BLaER1 (cell line): ENCODE data around the gene U2SURP.
"Not testable (repeated sequence)": the region's sequence is repeated elsewhere in the genome, so short reads cannot be mapped to it uniquely, and the experiment has no call there.

Source experiments
- H3K27ac ChIP-seq: shearing (Covaris generic); formaldehyde crosslinking; 2 replicates; pipeline ENCODE4 v1.8.1; 2022
- H3K27me3 ChIP-seq: shearing (Covaris generic); formaldehyde crosslinking; 2 replicates; pipeline ENCODE4 v1.8.1; 2022
- H3K36me3 ChIP-seq: shearing (Covaris generic); formaldehyde crosslinking; 2 replicates; pipeline ENCODE4 v1.8.1; 2022
- H3K4me1 ChIP-seq: shearing (Covaris generic); formaldehyde crosslinking; 2 replicates; pipeline ENCODE4 v1.8.1; 2022
- H3K4me2 ChIP-seq: shearing (Covaris generic); formaldehyde crosslinking; 2 replicates; pipeline ENCODE4 v1.8.1; 2022
- H3K4me3 ChIP-seq: shearing (Covaris generic); formaldehyde crosslinking; 2 replicates; pipeline ENCODE4 v1.8.1; 2022
- H3K9ac ChIP-seq: shearing (Covaris generic); formaldehyde crosslinking; 2 replicates; pipeline ENCODE4 v1.8.1; 2022
- H3K9me3 ChIP-seq: shearing (Covaris generic); formaldehyde crosslinking; 2 replicates; pipeline ENCODE4 v1.8.1; 2022
- H4K20me1 ChIP-seq: shearing (Covaris generic); formaldehyde crosslinking; 2 replicates; pipeline ENCODE4 v1.8.1; 2022
- Cebpa-rat ChIP-seq: shearing (Covaris generic); IDR thresholded peaks from 2 replicates; pipeline ENCODE4 v1.8.1; 2022

The U2SURP gene

GRCh38 chr3:143004823-143005222 lies 3.5 kb downstream of the U2SURP start:
- no peaks in the 10 kb centered on the region for H3K27me3 ChIP-seq
- H3K4me2 ChIP-seq, result no peak overlapping the region
- no peak overlapping the region for H3K9ac ChIP-seq
- H3K4me3 ChIP-seq, result no peak overlapping the region
- peaks cover 82% of the 10 kb centered on the region for H4K20me1 ChIP-seq
- no peaks in the 10 kb centered on the region for H3K9me3 ChIP-seq
- peaks cover 32% of the 10 kb centered on the region for H3K4me1 ChIP-seq
- no peak for TF ChIP-seq Cebpa-rat
- H3K27ac ChIP-seq, result no peak overlapping the region
- peaks cover 5% of the 10 kb centered on the region; the same call in 1 of the 2 replicates for H3K36me3 ChIP-seq

- Histone ChIP-seq H3K9me3 (no peaks in the 10 kb centered on the region), H3K9ac (no peak overlapping the region), H3K36me3 (peaks cover 27% of the 10 kb centered on the region; the same call in 1 of the 2 replicates), H3K4me3 (no peak overlapping the region), H3K27me3 (no peaks in the 10 kb centered on the region), H3K4me2 (no peak overlapping the region), H3K27ac (no peak overlapping the region), H3K4me1 (0 out of 2 replicates have a peak, but pooled peaks cover 9% of the 10 kb centered on the region), H4K20me1 (peaks cover 100% of the 10 kb centered on the region)
- no peak for TF ChIP-seq Cebpa-rat
These were observed 8.7 kb downstream of the U2SURP start for GRCh38 chr3:143010024-143010423.

- no peak overlapping the region for H3K27ac ChIP-seq
- no peak for TF ChIP-seq Cebpa-rat
- no peak overlapping the region for H3K9ac ChIP-seq
- 0 out of 2 replicates have a peak, but pooled peaks cover 7% of the 10 kb centered on the region for H3K4me1 ChIP-seq
- no peak overlapping the region for H3K4me3 ChIP-seq
- H3K27me3 ChIP-seq, result no peaks in the 10 kb centered on the region
- peaks cover 24% of the 10 kb centered on the region; the same call in 1 of the 2 replicates for H3K36me3 ChIP-seq
- H3K4me2 ChIP-seq, result no peak overlapping the region
- no peaks in the 10 kb centered on the region for H3K9me3 ChIP-seq
- peaks cover 96% of the 10 kb centered on the region for H4K20me1 ChIP-seq
These were observed 10.3 kb downstream of the U2SURP start for GRCh38 chr3:143011705-143012104.

GRCh38 chr3:143014921-143015320 lies 13.6 kb downstream of the U2SURP start:
- H3K27ac ChIP-seq, result no peak overlapping the region
- H4K20me1 ChIP-seq, result peaks cover 70% of the 10 kb centered on the region
- H3K27me3 ChIP-seq, result no peaks in the 10 kb centered on the region
- no peaks in the 10 kb centered on the region for H3K4me1 ChIP-seq
- no peak for TF ChIP-seq Cebpa-rat
- no peak overlapping the region for H3K9ac ChIP-seq
- no peak overlapping the region for H3K4me3 ChIP-seq
- peaks cover 53% of the 10 kb centered on the region for H3K36me3 ChIP-seq
- no peak overlapping the region for H3K4me2 ChIP-seq
- no peaks in the 10 kb centered on the region for H3K9me3 ChIP-seq

GRCh38 chr3:143016321-143016972 lies 15.1 kb downstream of the U2SURP start:
- H4K20me1 ChIP-seq, result peaks cover 55% of the 10 kb centered on the region

GRCh38 chr3:143024351-143024960 lies 23.1 kb downstream of the U2SURP start:
- no peak for TF ChIP-seq Cebpa-rat
- Histone ChIP-seq H3K4me1 (no peaks in the 10 kb centered on the region), H3K9ac (no peak overlapping the region), H3K4me3 (no peak overlapping the region), H3K36me3 (peaks cover 91% of the 10 kb centered on the region), H4K20me1 (no peaks in the 10 kb centered on the region), H3K9me3 (no peaks in the 10 kb centered on the region), H3K4me2 (no peak overlapping the region), H3K27me3 (no peaks in the 10 kb centered on the region), H3K27ac (no peak overlapping the region)

More at GRCh38 chr3:143016321-143016972, 15.1 kb downstream of the U2SURP start:
- TF ChIP-seq Cebpa-rat, result no peak
- H3K9ac ChIP-seq, result no peak overlapping the region
- H3K4me2 ChIP-seq, result no peak overlapping the region
- no peaks in the 10 kb centered on the region for H3K27me3 ChIP-seq
- H3K27ac ChIP-seq, result no peak overlapping the region
- H3K4me1 ChIP-seq, result no peaks in the 10 kb centered on the region
- H3K9me3 ChIP-seq, result no peaks in the 10 kb centered on the region
- peaks cover 68% of the 10 kb centered on the region for H3K36me3 ChIP-seq
- H3K4me3 ChIP-seq, result no peak overlapping the region

GRCh38 chr3:143031327-143031726 lies 30.0 kb downstream of the U2SURP start:
- no peaks in the 10 kb centered on the region for H3K27me3 ChIP-seq
- 0 out of 2 replicates have a peak, but pooled peaks cover 5% of the 10 kb centered on the region for H4K20me1 ChIP-seq
- no peak for TF ChIP-seq Cebpa-rat
- no peak overlapping the region for H3K4me3 ChIP-seq
- H3K4me1 ChIP-seq, result no peaks in the 10 kb centered on the region
- H3K9me3 ChIP-seq, result no peaks in the 10 kb centered on the region
- no peak overlapping the region for H3K4me2 ChIP-seq
- H3K27ac ChIP-seq, result no peak overlapping the region
- H3K36me3 ChIP-seq, result peaks cover 83% of the 10 kb centered on the region
- H3K9ac ChIP-seq, result no peak overlapping the region

GRCh38 chr3:143031796-143032387 lies 30.5 kb downstream of the U2SURP start:
- not testable (repeated sequence) for H3K4me1 ChIP-seq, H3K4me2 ChIP-seq, H4K20me1 ChIP-seq, H3K27ac ChIP-seq, H3K9me3 ChIP-seq, H3K27me3 ChIP-seq, H3K9ac ChIP-seq, H3K4me3 ChIP-seq
- H3K36me3 ChIP-seq, result peaks cover 86% of the 10 kb centered on the region

GRCh38 chr3:143035466-143036211 lies 34.3 kb downstream of the U2SURP start:
- H3K4me2 ChIP-seq, result no peak overlapping the region
- H3K36me3 ChIP-seq, result peaks cover 67% of the 10 kb centered on the region

More at GRCh38 chr3:143035466-143036211, 34.3 kb downstream of the U2SURP start:
- TF ChIP-seq Cebpa-rat, result no peak
- no peaks in the 10 kb centered on the region for H3K4me1 ChIP-seq
- no peaks in the 10 kb centered on the region for H3K9me3 ChIP-seq
- H3K9ac ChIP-seq, result no peak overlapping the region
- H3K4me3 ChIP-seq, result no peak overlapping the region
- H3K27me3 ChIP-seq, result no peaks in the 10 kb centered on the region
- H4K20me1 ChIP-seq, result 0 out of 2 replicates have a peak, but pooled peaks cover 11% of the 10 kb centered on the region
- H3K27ac ChIP-seq, result no peak overlapping the region
